HepG2 (cell line): ENCODE results near the gene OAS3. TPM values are rescaled to one million over a fixed set of nuclear protein-coding genes. Genes with fewer than 3 reads are reported as not detected.
"Not testable (repeated sequence)": the region's sequence is repeated elsewhere in the genome, so short reads cannot be mapped to it uniquely, and the experiment has no call there.

Experiments used
- ATAC-seq: fragments of 200-7000 bp; cut with Tn5 transposase; 3 replicates; pipeline ENCODE4 v1.9.1; 2020; ENCODE audit warnings: mild to moderate bottlenecking, moderate library complexity
- BruUV-seq: library from RNA; stranded (reverse); fragments of 400-500 nt; replicated peaks from 2 replicates; lab custom pipeline; 2021; lab: Mats Ljungman, UMichigan
- CTCF ChIA-PET: fragments of 300-600 bp; formaldehyde crosslinking; extraction: SDS; loops from one replicate; lab custom pipeline; 2021; ENCODE audit warnings: low total read pairs, inconsistent platforms, low intra/inter-chr PET ratio; lab: Yijun Ruan, JAX
- POLR2A ChIA-PET: fragments of 350-600 bp; sonication (Branson Sonifier 250); formaldehyde crosslinking; loops from one replicate; lab custom pipeline; 2020; ENCODE audit warnings: antibody characterized with exemption, inconsistent platforms; lab: Yijun Ruan, JAX
- DNase-seq: peaks from one replicate; pipeline ENCODE4 v3.0.0-alpha.2; 2015; ENCODE audit warnings: low spot score
- FAIRE-seq: peaks from 3 replicates; lab custom pipeline; 2011; peaks lifted over from hg19 to GRCh38; lab: Jason Lieb, UNC
- H2AFZ ChIP-seq: one replicate; pipeline ENCODE4 v1.6.1; 2011; ENCODE audit warnings: low read length, inconsistent platforms
- H3K27ac ChIP-seq: fragments of 300-600 bp; 3 replicates; pipeline ENCODE4 v1.8.0; 2011; ENCODE audit warnings: mixed run types, mild to moderate bottlenecking, mixed read lengths, low read length, inconsistent platforms; ENCODE audit not compliant: insufficient read depth; ENCODE audit errors: extremely low read length
- H3K27me3 ChIP-seq, 2 experiments: fragments of 200-600 bp in 1 of 2; 2 replicates in 1 of 2; 3 replicates in 1 of 2; pipeline versions ENCODE4 v1.6.0 to v1.8.0; 2011; ENCODE audit warnings: low read length in 2 of 2, mild to moderate bottlenecking in 2 of 2, moderate library complexity in 2 of 2, inconsistent platforms in 1 of 2; ENCODE audit not compliant: insufficient read depth in 2 of 2, control insufficient read depth in 1 of 2
- H3K36me3 ChIP-seq, 2 experiments: fragments of 200-600 bp in 1 of 2; replicated peaks in 1 of 2; 2 replicates in 1 of 2; 3 replicates in 1 of 2; pipeline versions ENCODE4 v1.5.1 to v1.8.0; 2011; ENCODE audit warnings: low read length in 2 of 2, inconsistent platforms in 1 of 2; ENCODE audit not compliant: insufficient read depth in 2 of 2, control insufficient read depth in 1 of 2
- H3K4me1 ChIP-seq: 2 replicates; pipeline ENCODE4 v1.5.1; 2012; ENCODE audit warnings: low read length, inconsistent platforms; ENCODE audit not compliant: insufficient read depth
- H3K4me2 ChIP-seq: 2 replicates; pipeline ENCODE4 v1.6.0; 2011; ENCODE audit warnings: low read depth, low read length, inconsistent platforms
- H3K4me3 ChIP-seq, 3 experiments: fragments of 200-600 bp in 1 of 3; sonication (generic), shearing (Covaris generic) in 1 of 3; replicated peaks in 1 of 3; 2 replicates each; pipeline ENCODE4 v1.5.1; 2011 to 2016; ENCODE audit warnings: low read length in 3 of 3, inconsistent platforms in 2 of 3, low read depth in 2 of 3, mild to moderate bottlenecking in 2 of 3, control low read depth in 1 of 3, mixed read lengths in 1 of 3; ENCODE audit not compliant: insufficient read depth in 1 of 3
- H3K79me2 ChIP-seq: one replicate; pipeline ENCODE4 v1.6.1; 2011; ENCODE audit warnings: low read length, inconsistent platforms; ENCODE audit not compliant: insufficient read depth
- H3K9ac ChIP-seq: 2 replicates; pipeline ENCODE4 v1.6.0; 2011; ENCODE audit warnings: mild to moderate bottlenecking, low read depth, low read length, inconsistent platforms; ENCODE audit not compliant: insufficient read depth
- H3K9me3 ChIP-seq: 2 replicates; pipeline ENCODE4 v1.5.1; 2012; ENCODE audit warnings: mild to moderate bottlenecking, low read length
- H4K20me1 ChIP-seq: 2 replicates; pipeline ENCODE4 v1.6.0; 2011; ENCODE audit warnings: inconsistent platforms, mild to moderate bottlenecking, low read length, moderate library complexity; ENCODE audit not compliant: insufficient read depth
- BCL6 ChIP-seq: IDR thresholded peaks from 2 replicates; pipeline ENCODE4 v1.6.1; 2016; ENCODE audit warnings: missing genetic modification reagents, missing compliant biosample characterization
- PAF1 ChIP-seq: IDR thresholded peaks from 2 replicates; pipeline ENCODE4 v1.6.1; 2016; ENCODE audit warnings: missing genetic modification reagents, missing compliant biosample characterization
- ZNF260 ChIP-seq: sonication (generic); formaldehyde crosslinking; IDR thresholded peaks from 2 replicates; pipeline ENCODE4 v1.4.0; 2020; ENCODE audit warnings: missing genetic modification reagents, low read depth, mild to moderate bottlenecking, borderline replicate concordance
- WGBS: methylation state at CpG from one replicate; pipeline ENCODE4 v1.1.6; 2017; ENCODE audit warnings: low lambda C conversion rate; 5-methylcytosine and 5-hydroxymethylcytosine counted together
- in situ Hi-C: cut with HindIII; loops from 2 replicates; pipeline ENCODE4 v1.10.0; 2017; ENCODE audit warnings: low pct_unique_long_range_greater_than_20kb; ENCODE audit not compliant: extremely low pct_ligation_motif_present
- intact Hi-C: fragments of 100-400 bp; cut with micrococcal nuclease; formaldehyde crosslinking; loops from one replicate; pipeline ENCODE4 v1.10.0; 2022; ENCODE audit not compliant: unreplicated experiment
- polyA plus RNA-seq, 8 experiments: library from polyadenylated mRNA; depleted of rRNA in 3 of 8; stranded (reverse) in 7 of 8; unstranded in 1 of 8; fragments of >200 nt; fragmentation: Illumina TruSeq in 4 of 8; extraction: Trizol in 4 of 8; gene quantifications; 2 replicates each; pipeline versions ENCODE4 v1.2.1 to v1.2.3, GENCODE V29; 2011 to 2016; ENCODE audit warnings: low read depth in 4 of 8, missing spikeins in 1 of 8, mixed read lengths in 1 of 8; ENCODE audit not compliant: insufficient read depth in 1 of 8
- total RNA-seq, 5 experiments: library from RNA; depleted of rRNA; stranded (reverse); fragments of >200 nt; fragmentation: Illumina TruSeq; extraction: Trizol; gene quantifications; 2 replicates each; pipeline ENCODE4 v1.2.3, GENCODE V29; 2016; ENCODE audit warnings: low read depth in 1 of 5
- TF ChIP-seq, protein P1 (sequence below): sonication (generic); formaldehyde crosslinking; IDR thresholded peaks from 2 replicates; pipeline ENCODE4 v1.5.0; 2020; ENCODE audit warnings: missing genetic modification reagents
- TF ChIP-seq, protein P2 (sequence below): sonication (generic); formaldehyde crosslinking; IDR thresholded peaks from 2 replicates; pipeline ENCODE4 v1.9.0; 2021; ENCODE audit warnings: missing genetic modification reagents, mild to moderate bottlenecking, borderline replicate concordance

OAS3 gene
- total and polyA plus RNA-seq, 2 of the 13 experiments (the other 11 are each of a cell fraction or from before 2014, with no cell fraction given), result 4.8 to 10.5 TPM

DNA sequence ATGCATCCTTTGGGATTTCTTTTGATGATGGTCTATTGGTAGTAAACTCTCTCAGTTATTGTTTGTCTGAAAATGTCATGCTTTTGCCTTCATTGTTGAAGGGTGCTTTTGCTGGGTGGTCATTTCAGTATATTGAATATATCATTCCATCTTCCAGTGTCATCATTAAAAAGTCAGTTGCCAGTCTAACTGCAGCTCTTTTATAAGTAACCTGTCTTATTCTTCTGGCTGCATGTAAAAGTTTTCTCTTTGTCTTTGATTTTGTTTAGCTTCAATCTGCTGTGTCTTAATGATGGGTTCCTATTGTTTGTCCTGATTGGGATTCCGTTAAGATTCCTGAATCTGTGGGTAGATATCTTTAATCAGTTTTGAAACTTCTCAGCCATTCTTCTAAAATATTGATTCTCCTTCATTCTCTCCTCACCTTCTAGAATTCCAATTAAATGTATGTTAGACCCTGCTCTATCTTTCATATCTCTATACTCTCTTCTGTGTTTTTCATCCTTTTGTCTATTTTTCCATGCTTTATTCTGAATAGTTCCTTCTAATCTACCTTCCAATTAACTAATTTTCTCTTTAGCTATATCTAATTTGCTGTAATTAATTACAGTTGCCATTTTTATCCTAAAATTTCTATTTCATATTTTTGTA is 25.1 kb upstream of the OAS3 start:
- H3K4me2 ChIP-seq, result no peak overlapping the region
- intact Hi-C loops, result no loop called here
- H3K27me3 ChIP-seq, result no peaks in the 10 kb centered on the region
- no TSS peak for BruUV-seq
- TF ChIP-seq, protein P1, sequence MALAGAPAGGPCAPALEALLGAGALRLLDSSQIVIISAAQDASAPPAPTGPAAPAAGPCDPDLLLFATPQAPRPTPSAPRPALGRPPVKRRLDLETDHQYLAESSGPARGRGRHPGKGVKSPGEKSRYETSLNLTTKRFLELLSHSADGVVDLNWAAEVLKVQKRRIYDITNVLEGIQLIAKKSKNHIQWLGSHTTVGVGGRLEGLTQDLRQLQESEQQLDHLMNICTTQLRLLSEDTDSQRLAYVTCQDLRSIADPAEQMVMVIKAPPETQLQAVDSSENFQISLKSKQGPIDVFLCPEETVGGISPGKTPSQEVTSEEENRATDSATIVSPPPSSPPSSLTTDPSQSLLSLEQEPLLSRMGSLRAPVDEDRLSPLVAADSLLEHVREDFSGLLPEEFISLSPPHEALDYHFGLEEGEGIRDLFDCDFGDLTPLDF (CRISPR knock-in tag), result no peak
- no peak for TF ChIP-seq PAF1
- TF ChIP-seq, protein P2, sequence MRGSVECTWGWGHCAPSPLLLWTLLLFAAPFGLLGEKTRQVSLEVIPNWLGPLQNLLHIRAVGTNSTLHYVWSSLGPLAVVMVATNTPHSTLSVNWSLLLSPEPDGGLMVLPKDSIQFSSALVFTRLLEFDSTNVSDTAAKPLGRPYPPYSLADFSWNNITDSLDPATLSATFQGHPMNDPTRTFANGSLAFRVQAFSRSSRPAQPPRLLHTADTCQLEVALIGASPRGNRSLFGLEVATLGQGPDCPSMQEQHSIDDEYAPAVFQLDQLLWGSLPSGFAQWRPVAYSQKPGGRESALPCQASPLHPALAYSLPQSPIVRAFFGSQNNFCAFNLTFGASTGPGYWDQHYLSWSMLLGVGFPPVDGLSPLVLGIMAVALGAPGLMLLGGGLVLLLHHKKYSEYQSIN (CRISPR knock-in tag), result no peak
- TF ChIP-seq ZNF260 (CRISPR knock-in tag), result no peak
- TF ChIP-seq BCL6 (CRISPR knock-in tag), result no peak
- 90% methylated on average over 1 of the region's 1 CpG for WGBS
- in situ Hi-C loops, result no loop called here
- DNase-seq (no peak), FAIRE-seq (no peak), ATAC-seq (no peak)
- peaks cover 9% of the 10 kb centered on the region for H3K9me3 ChIP-seq
- H3K36me3 ChIP-seq, result no peaks in the 10 kb centered on the region
- no peaks in the 10 kb centered on the region for H4K20me1 ChIP-seq
- POLR2A ChIA-PET, result no interaction called here
- no peak overlapping the region for H3K4me3 ChIP-seq
- CTCF ChIA-PET, result no interaction called here
- H2AFZ ChIP-seq, result no peak overlapping the region
- no peak overlapping the region for H3K27ac ChIP-seq
- H3K79me2 ChIP-seq, result no peaks in the 10 kb centered on the region
- H3K9ac ChIP-seq, result no peak overlapping the region
- peaks cover 7% of the 10 kb centered on the region; the same call in 1 of the 2 replicates for H3K4me1 ChIP-seq

DNA sequence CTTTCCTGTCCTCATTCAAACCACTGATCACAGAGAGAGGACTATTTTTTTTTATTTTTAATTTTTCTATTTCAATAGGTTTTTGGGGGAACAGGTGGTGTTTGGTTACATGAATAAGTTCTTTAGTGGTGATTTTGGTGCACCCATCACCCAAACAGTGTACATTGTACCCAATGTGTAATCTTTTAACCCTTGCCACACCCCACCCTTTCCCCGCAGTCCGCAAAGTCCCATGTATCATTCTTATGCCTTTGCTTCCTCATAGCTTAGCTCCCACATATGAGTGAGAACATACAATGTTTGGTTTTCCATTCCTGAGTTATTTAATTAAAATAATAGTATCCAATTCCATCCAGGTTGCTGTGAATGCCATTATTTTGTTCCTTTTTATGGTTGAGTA is 24.4 kb upstream of the OAS3 start:
- DNase-seq, H3K27ac ChIP-seq, POLR2A ChIA-PET, H3K9ac ChIP-seq, H4K20me1 ChIP-seq, ATAC-seq, BruUV-seq, H3K9me3 ChIP-seq, H2AFZ ChIP-seq, intact Hi-C loops, H3K36me3 ChIP-seq, FAIRE-seq, H3K4me2 ChIP-seq, CTCF ChIA-PET, in situ Hi-C loops, H3K79me2 ChIP-seq, H3K4me1 ChIP-seq, H3K27me3 ChIP-seq, H3K4me3 ChIP-seq: not testable (repeated sequence)
- WGBS, result 94% methylated on average over 2 of the region's 2 CpGs
